Left ventricle myocardium inferior (tissue), 1 donor: ENCODE results near the gene CCL22. TPM values are rescaled to one million over a fixed set of nuclear protein-coding genes. Genes with fewer than 3 reads are reported as not detected.

Source experiments
- DNase-seq: peaks from one replicate; pipeline ENCODE4 v3.0.0-alpha.2; 2020
- H3K27ac ChIP-seq: fragments of 200-600 bp; replicated peaks from 2 replicates; pipeline ENCODE4 v1.8.0; 2021
- H3K27me3 ChIP-seq: fragments of 200-600 bp; 2 replicates; pipeline ENCODE4 v1.8.0; 2021; ENCODE audit warnings: low read depth
- H3K36me3 ChIP-seq: fragments of 200-600 bp; 2 replicates; pipeline ENCODE4 v1.8.0; 2021
- H3K4me1 ChIP-seq: fragments of 200-600 bp; 2 replicates; pipeline ENCODE4 v1.8.0; 2021
- H3K4me3 ChIP-seq: fragments of 200-600 bp; 2 replicates; pipeline ENCODE4 v1.8.0; 2021; ENCODE audit warnings: mild to moderate bottlenecking, moderate library complexity
- H3K9me3 ChIP-seq: fragments of 200-600 bp; replicated peaks from 2 replicates; pipeline ENCODE4 v1.8.0; 2021
- intact Hi-C: fragments of 100-400 bp; cut with micrococcal nuclease; formaldehyde crosslinking; loops from one replicate; pipeline ENCODE4 v1.11.0; 2022
- total RNA-seq: library from RNA; stranded (reverse); fragmentation: NEBNext Ultra II Directional; extraction: Animal tissue kit (Norgen Biotek cat#: 25700); gene quantifications from one replicate; pipeline ENCODE4 v1.2.1, GENCODE V29; 2021
- TF ChIP-seq, protein P1 (sequence below): fragments of 200-600 bp; IDR thresholded peaks from 2 replicates; pipeline ENCODE4 v1.8.0; 2021; ENCODE audit warnings: antibody characterized with exemption, mild to moderate bottlenecking, borderline replicate concordance
- donor health status: DM: no; HTN: yes; CAD: no; lungs with severe emphysema.

CCL22 gene
- total RNA-seq, 1 donor from 2014 or later: not detected

DNA sequence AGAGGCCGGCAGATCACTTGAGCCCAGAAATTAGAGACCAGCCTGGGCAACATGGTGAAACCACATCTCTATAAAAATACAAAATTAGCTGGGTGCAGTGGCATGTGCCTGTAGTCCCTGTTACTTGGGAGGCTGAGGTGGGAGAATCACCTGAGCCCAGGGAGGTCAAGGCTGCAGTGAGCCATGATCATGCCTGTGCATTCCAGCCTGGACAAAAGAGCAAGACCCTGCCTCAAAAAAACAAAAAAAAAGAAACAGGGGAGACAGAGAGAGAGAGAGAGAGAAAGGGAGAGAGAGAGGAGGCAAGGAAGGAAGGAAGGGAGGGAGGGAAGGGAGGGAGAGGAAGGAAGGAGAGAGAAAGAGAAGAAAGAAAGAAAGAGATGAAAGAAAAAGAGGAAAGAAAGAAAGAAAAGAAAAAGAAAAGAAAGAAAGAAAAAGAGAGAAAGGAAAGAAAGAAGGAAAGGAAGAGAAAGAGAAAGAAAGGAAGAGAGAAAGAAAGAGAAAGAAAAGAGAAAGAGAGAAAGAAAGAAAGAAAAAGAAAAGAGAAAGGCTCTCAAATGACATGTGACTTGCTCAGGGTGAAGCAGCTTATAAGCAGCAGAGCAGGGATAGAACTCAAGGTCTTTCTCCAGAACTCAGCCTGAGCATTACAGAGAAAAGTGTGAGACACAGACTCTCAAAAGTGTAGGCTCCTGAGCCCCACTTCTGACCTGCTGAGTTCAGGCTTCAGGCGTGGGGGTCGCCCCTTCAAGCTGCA lies 29.2 kb downstream of the CCL22 start:
- Histone ChIP-seq H3K4me1 (peaks cover 67% of the 10 kb centered on the region), H3K27me3 (no peaks in the 10 kb centered on the region), H3K36me3 (no peaks in the 10 kb centered on the region), H3K9me3 (no peaks in the 10 kb centered on the region), H3K27ac (no peak overlapping the region), H3K4me3 (no peak overlapping the region)
- TF ChIP-seq, protein P1, sequence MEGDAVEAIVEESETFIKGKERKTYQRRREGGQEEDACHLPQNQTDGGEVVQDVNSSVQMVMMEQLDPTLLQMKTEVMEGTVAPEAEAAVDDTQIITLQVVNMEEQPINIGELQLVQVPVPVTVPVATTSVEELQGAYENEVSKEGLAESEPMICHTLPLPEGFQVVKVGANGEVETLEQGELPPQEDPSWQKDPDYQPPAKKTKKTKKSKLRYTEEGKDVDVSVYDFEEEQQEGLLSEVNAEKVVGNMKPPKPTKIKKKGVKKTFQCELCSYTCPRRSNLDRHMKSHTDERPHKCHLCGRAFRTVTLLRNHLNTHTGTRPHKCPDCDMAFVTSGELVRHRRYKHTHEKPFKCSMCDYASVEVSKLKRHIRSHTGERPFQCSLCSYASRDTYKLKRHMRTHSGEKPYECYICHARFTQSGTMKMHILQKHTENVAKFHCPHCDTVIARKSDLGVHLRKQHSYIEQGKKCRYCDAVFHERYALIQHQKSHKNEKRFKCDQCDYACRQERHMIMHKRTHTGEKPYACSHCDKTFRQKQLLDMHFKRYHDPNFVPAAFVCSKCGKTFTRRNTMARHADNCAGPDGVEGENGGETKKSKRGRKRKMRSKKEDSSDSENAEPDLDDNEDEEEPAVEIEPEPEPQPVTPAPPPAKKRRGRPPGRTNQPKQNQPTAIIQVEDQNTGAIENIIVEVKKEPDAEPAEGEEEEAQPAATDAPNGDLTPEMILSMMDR: no peak
- DNase-seq: no peak
- intact Hi-C loops: no loop called here

GRCh38 chr16:57388359-57389086 lies 29.9 kb downstream of the CCL22 start:
- H3K27ac ChIP-seq: no peak overlapping the region
- no peak for DNase-seq
- H3K9me3 ChIP-seq: no peaks in the 10 kb centered on the region
- intact Hi-C loops: no loop called here
- H3K4me3 ChIP-seq: no peak overlapping the region
- peaks cover 61% of the 10 kb centered on the region for H3K4me1 ChIP-seq
- no peaks in the 10 kb centered on the region for H3K36me3 ChIP-seq
- TF ChIP-seq, protein P1: no peak
- H3K27me3 ChIP-seq: no peaks in the 10 kb centered on the region

- TF ChIP-seq, protein P1: no peak
- no peak overlapping the region for H3K27ac ChIP-seq
- H3K36me3 ChIP-seq: no peaks in the 10 kb centered on the region
- intact Hi-C loops: no loop called here
- no peak for DNase-seq
- peaks cover 56% of the 10 kb centered on the region for H3K4me1 ChIP-seq
- no peaks in the 10 kb centered on the region for H3K27me3 ChIP-seq
- H3K9me3 ChIP-seq: no peaks in the 10 kb centered on the region
- H3K4me3 ChIP-seq: no peak overlapping the region
Measured at GRCh38 chr16:57389087-57389468, 30.5 kb downstream of the CCL22 start.

DNA sequence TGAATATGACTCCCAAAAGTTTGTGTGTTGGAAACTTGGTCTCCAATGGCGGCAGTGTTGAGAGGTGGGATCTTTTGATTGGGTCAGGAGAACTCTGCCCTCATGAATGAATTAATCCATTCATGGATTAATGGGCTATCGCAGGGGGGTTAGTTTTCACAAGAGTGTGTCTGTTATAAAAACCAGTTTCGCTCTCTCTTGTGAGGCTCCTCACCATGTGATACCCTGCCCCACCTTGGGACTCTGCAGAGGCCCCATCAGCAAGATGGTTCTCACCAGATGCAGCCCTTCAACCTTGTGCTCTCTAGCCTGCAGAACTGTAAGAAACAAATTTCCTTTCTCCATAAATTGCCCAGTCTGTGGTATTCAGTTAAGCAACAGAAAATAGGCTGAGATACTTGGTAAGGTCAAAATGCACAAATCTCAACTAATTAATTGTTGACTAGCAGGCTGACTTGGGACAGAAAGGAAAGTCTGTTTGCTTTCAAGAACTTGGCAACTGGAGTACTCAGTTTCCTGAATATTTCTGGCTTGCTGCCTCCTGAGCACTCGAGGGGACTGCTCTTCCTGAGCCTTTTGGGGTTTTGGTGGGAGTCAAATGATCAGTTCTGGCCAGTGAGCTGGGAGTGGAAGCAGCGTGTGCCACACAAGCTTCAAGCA lies 32.2 kb downstream of the CCL22 start:
- no peaks in the 10 kb centered on the region for H3K36me3 ChIP-seq
- DNase-seq: no peak
- no peaks in the 10 kb centered on the region for H3K9me3 ChIP-seq
- H3K4me1 ChIP-seq: peaks cover 49% of the 10 kb centered on the region
- intact Hi-C loops: no loop called here
- H3K27me3 ChIP-seq: no peaks in the 10 kb centered on the region
- H3K4me3 ChIP-seq: no peak overlapping the region
- H3K27ac ChIP-seq: peak overlapping the region; percentile 53
- TF ChIP-seq, protein P1: no peak

- Histone ChIP-seq H3K4me3 (no peak overlapping the region), H3K27me3 (no peaks in the 10 kb centered on the region), H3K4me1 (peaks cover 44% of the 10 kb centered on the region), H3K27ac (peak overlapping the region; percentile 53), H3K36me3 (no peaks in the 10 kb centered on the region), H3K9me3 (no peaks in the 10 kb centered on the region)
- no peak for DNase-seq
- intact Hi-C loops: no loop called here
- TF ChIP-seq, protein P1: no peak
Measured at GRCh38 chr16:57391300-57391699, 32.7 kb downstream of the CCL22 start.
